Cardiac muscle cell (in vitro differentiated cells and primary cell): ENCODE measurements around the gene NTRK2. TPM values are rescaled to one million over a fixed set of nuclear protein-coding genes. Genes with fewer than 3 reads are reported as not detected.

Experiments used
- DNase-seq, 2 donors: peaks; one replicate each; pipeline versions ENCODE4 v3.0.0 to v3.0.0-alpha.2; 2010 to 2017; ENCODE audit warnings: low read depth in 1 of 2, low spot score in 1 of 2
- H3K27ac ChIP-seq: fragments of 200-600 bp; sonication (generic); 2 replicates; pipeline ENCODE4 v1.5.1; 2016
- H3K27me3 ChIP-seq: fragments of 200-600 bp; sonication (generic); 2 replicates; pipeline ENCODE4 v1.6.0; 2016; ENCODE audit warnings: control low read depth
- H3K36me3 ChIP-seq: fragments of 200-600 bp; sonication (generic); 2 replicates; pipeline ENCODE4 v1.5.1; 2016; ENCODE audit warnings: control low read depth
- H3K4me1 ChIP-seq: fragments of 200-600 bp; sonication (generic); 2 replicates; pipeline ENCODE4 v1.8.1; 2017; ENCODE audit warnings: low read depth, mild to moderate bottlenecking, mixed run types
- H3K4me3 ChIP-seq: fragments of 200-600 bp; sonication (generic); 2 replicates; pipeline ENCODE4 v1.5.1; 2016; ENCODE audit warnings: mild to moderate bottlenecking
- H3K9me3 ChIP-seq: fragments of 200-600 bp; sonication (generic); 2 replicates; pipeline ENCODE4 v1.5.1; 2017; ENCODE audit warnings: low read depth, mild to moderate bottlenecking, control low read depth
- CTCF ChIP-seq: IDR thresholded peaks from 2 replicates; pipeline ENCODE4 v1.5.1; 2012; ENCODE audit warnings: low read depth, mild to moderate bottlenecking, low read length
- polyA plus RNA-seq: library from polyadenylated mRNA; unstranded; fragments of >200 nt; fragmentation: Nextera tagmentation; extraction: Ambion mirVana; gene quantifications from 2 replicates; pipeline ENCODE4 v1.2.1, GENCODE V29; 2016
- total RNA-seq: library from RNA; depleted of rRNA; stranded (reverse); fragments of >200 nt; gene quantifications from 2 replicates; pipeline ENCODE4 v1.2.3, GENCODE V29; 2016

The NTRK2 gene
- total and polyA plus RNA-seq, 2 experiments from 2014 or later: 1.3 TPM

GRCh38 chr9:84974258-84974657, 304.7 kb downstream of the NTRK2 start:
- no peaks in the 10 kb centered on the region for H3K4me1 ChIP-seq
- TF ChIP-seq CTCF: no peak
- H3K9me3 ChIP-seq: no peaks in the 10 kb centered on the region
- no peaks in the 10 kb centered on the region for H3K27me3 ChIP-seq
- no peaks in the 10 kb centered on the region for H3K36me3 ChIP-seq
- H3K4me3 ChIP-seq: no peak overlapping the region
- no peak for DNase-seq
- H3K27ac ChIP-seq: no peak overlapping the region

GRCh38 chr9:84974855-84975254, 305.3 kb downstream of the NTRK2 start:
- H3K9me3 ChIP-seq: no peaks in the 10 kb centered on the region
- no peak for TF ChIP-seq CTCF
- no peak overlapping the region for H3K27ac ChIP-seq
- no peak overlapping the region for H3K4me3 ChIP-seq
- DNase-seq: no peak
- H3K4me1 ChIP-seq: no peaks in the 10 kb centered on the region
- H3K27me3 ChIP-seq: no peaks in the 10 kb centered on the region
- no peaks in the 10 kb centered on the region for H3K36me3 ChIP-seq

GRCh38 chr9:84975926-84976325, 306.4 kb downstream of the NTRK2 start:
- H3K4me3 ChIP-seq: no peak overlapping the region
- no peaks in the 10 kb centered on the region for H3K4me1 ChIP-seq
- TF ChIP-seq CTCF: no peak
- no peak overlapping the region for H3K27ac ChIP-seq
- H3K9me3 ChIP-seq: no peaks in the 10 kb centered on the region
- DNase-seq: no peak
- no peaks in the 10 kb centered on the region for H3K27me3 ChIP-seq
- no peaks in the 10 kb centered on the region for H3K36me3 ChIP-seq

- Histone ChIP-seq H3K27ac (no peak overlapping the region), H3K27me3 (no peaks in the 10 kb centered on the region), H3K4me1 (no peaks in the 10 kb centered on the region), H3K36me3 (no peaks in the 10 kb centered on the region), H3K9me3 (no peaks in the 10 kb centered on the region), H3K4me3 (no peak overlapping the region)
- TF ChIP-seq CTCF: no peak
- DNase-seq: no peak
Observed at GRCh38 chr9:84978661-84979060, 309.1 kb downstream of the NTRK2 start.

- no peak overlapping the region for H3K4me3 ChIP-seq
- no peaks in the 10 kb centered on the region for H3K36me3 ChIP-seq
- no peaks in the 10 kb centered on the region for H3K4me1 ChIP-seq
- no peaks in the 10 kb centered on the region for H3K27me3 ChIP-seq
- H3K27ac ChIP-seq: no peak overlapping the region
- no peaks in the 10 kb centered on the region for H3K9me3 ChIP-seq
- no peak for DNase-seq
- no peak for TF ChIP-seq CTCF
Observed at GRCh38 chr9:84983749-84984148, 314.2 kb downstream of the NTRK2 start.

GRCh38 chr9:84988621-84989020, 319.1 kb downstream of the NTRK2 start:
- no peak overlapping the region for H3K27ac ChIP-seq
- H3K36me3 ChIP-seq: no peaks in the 10 kb centered on the region
- H3K4me3 ChIP-seq: no peak overlapping the region
- no peaks in the 10 kb centered on the region for H3K27me3 ChIP-seq
- no peak for TF ChIP-seq CTCF
- no peak for DNase-seq
- H3K9me3 ChIP-seq: no peaks in the 10 kb centered on the region
- peaks cover 2% of the 10 kb centered on the region for H3K4me1 ChIP-seq
